GM18511 (cell line): ENCODE data around the gene ANTXRL.
A peak's percentile ranks its signal among the peaks of the same experiment; 100 is the strongest.
"Not testable (repeated sequence)": the region's sequence is repeated elsewhere in the genome, so short reads cannot be mapped to it uniquely, and the experiment has no call there.

Source experiments
- ATAC-seq: cut with Tn5 transposase; IDR thresholded peaks from one replicate; pipeline ENCODE4 v1.9.1; 2021; ENCODE audit warnings: mild to moderate bottlenecking, moderate library complexity; ENCODE audit not compliant: unreplicated experiment

Gene ANTXRL

DNA sequence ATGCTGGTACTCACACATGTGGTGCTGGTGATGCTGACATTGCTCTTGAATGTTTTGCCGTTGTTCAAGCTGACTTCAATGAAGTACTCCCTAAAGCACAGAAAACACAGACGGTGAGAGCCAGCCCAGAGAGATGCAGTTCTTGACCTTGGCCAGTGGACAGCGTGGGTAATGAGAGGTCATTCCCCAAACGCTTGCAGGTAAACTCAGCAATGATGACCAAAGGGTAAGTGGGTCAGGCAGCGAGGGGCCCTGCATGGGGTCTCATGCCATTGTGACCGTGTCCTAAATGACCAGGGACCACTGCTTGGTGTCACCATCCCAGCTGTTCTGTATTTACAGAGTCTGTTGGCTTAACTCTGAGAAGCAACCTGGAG is 32.8 kb upstream of the ANTXRL start:
- no peak for ATAC-seq

DNA sequence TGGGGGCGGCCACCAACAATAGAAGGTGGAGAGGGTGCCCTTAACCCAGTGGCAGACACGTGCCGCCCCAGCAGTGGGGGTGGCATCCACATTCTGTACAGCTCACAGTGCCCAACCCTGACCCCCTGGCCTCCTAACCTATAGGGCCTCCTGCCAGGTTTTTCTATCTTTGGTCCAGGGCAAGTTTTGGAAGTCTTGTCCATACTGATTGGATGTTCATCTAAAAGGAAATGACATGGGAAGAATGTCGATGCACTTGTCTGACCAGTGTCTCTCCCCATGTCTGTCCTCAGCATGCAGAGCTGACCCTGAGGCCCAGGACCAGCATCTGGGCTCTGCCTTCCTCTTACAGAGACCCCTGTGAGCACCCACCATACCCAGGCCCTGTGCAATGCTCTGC is 32.3 kb upstream of the ANTXRL start:
- ATAC-seq, result no peak

DNA sequence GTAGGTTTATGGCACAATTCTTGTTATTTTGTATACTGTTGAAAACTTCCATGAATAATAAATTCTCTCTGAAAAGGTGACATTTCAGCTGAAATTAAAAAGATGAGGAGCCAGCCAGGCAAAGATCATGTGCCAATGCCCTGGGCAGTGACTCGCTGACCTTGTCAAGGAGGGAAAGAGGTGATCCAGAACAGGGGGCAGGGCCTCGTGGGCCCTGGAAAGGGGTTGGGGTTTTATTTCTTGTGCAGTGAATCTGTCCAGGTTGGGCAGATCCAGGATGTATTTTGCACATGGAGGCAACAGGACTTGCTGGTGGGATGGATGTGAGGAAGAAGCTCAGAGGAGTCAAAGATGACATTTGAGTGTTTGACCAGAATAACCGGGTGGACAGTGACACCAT is 31.6 kb upstream of the ANTXRL start:
- ATAC-seq, result not testable (repeated sequence)

DNA sequence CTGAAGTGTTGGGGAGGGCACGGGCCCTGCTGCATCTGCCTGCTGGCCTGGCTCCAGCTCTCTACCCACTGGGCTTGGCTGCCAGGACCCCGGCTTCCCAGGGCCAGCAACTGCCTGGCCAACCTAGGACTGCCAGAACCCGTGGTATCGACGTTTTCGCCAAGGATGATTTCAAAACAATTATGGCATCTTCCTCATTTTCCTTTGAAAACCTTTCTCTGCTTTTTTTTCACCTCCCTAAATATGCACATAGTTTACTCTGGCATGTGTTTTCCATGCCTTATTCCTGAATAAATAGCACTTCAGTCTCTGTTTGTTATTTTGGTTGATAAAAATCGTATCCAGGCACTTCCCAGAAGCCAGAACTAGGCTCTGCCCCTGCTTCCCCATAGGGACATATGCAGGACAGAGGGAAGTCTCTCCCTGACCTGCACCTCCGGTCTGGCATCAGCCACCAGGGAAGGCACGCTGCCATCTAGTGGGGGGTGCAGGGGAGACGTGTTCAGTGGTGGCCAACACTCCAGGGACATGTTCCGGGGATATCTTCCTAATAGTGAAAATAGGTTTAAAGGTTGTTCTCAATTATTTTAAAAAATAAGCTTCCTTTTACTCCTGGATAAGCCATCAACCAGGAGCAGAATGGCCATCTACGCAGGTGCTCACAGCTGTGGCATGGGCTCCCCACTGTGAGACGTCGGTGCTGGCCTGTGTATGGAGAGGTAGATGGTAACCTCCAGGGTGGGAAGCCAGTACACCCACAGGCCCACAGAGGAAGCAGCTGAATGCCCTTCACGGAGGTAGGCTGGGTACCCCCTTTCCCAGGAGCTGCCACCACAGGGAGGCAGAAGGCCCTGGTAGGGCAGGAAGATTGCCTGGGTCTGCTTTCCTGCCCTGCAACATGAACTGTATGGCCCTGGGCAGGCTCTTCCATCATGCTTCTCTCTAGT is 30.7 kb upstream of the ANTXRL start:
- no peak for ATAC-seq

DNA sequence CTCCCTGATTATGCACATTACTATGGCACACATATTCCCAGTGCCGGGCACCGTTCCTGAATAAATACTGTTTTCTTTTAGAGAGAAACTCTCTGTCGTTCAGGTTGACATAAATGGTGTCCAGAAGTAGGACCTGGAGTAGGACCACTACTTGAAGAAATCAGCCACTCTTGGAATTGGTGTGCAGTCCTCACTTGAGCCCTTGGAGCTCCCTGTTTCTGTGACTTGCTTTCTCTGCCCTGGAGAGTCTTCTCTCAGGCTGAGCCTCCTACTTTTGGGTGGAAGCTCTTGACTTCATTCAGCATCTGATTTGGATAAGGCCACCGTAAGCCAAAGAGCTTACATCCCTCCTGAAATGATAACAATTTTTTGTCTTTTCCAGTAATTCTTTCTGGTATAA is 29.7 kb upstream of the ANTXRL start:
- ATAC-seq, result no peak

DNA sequence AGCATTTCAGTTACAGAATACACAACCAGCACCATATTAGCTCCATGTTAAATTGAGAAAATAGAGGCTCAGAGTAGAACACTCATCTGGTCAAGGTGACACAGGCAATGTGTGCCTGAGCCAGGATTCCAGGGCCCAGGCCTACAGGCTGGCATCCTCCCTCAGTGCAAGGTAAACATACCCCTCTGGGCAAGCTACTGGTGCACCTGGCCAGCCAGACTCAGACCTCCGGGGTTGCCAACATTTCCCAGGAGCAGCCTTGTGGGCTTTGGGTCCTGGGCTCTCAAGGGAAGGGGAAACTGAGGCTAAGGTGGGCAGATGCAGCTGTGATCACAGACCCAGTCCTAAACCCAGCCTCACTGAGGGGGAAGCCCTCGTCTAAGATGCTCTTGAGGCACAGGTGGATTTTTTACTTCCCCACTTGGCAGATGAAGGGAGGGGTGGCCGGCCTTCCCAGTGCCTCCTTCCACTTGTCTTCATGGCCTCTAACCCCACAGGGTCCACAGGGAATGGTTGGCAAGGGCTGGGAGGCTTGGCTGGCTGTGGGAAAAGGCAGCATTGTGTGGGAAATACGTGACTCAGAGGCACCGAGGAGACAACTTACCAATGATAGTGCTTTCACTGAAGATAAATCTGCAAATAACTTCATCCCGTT is 23.8 kb upstream of the ANTXRL start:
- not testable (repeated sequence) for ATAC-seq

DNA sequence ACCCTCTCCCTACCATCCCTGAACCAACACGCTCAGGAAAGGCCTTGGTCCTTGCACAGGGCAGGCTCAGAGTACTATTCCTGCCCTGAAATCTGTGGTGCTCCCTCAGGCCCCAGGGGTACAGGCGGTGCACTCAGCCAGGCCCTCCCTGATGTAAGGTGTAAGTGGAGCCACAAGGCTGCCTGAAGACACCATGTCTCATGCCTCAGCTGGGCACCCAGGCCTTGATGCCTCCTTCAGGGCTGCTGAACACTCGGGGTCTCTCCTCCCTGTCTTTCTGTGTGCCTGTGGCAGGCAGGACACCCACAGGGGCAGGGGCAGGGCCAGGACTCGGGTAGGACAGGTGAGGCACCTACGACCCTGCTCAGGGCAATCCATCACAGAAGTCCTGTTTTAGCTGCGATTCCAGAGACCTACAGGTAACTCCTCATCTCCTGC is 22.9 kb upstream of the ANTXRL start:
- no peak for ATAC-seq

DNA sequence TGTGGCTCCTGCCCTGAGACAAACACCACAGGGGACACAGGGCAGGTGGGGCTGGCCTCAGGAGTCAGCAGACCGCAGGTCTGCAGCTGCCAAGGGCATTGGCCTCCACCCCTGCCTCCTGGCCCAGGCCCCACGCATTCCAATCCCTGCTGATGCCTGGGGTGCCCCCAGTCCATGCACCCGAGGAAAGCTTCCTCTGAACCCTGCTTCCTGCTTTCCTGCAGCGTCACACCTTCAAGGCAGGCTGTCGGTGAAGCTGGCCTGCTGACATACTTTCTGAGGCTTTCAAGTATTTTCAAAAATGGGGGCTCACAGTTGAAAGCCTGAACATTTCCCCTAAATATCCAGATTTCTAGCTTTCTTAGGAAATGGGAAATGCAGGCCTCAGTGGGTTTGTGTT is 22.5 kb upstream of the ANTXRL start:
- ATAC-seq, result no peak

DNA sequence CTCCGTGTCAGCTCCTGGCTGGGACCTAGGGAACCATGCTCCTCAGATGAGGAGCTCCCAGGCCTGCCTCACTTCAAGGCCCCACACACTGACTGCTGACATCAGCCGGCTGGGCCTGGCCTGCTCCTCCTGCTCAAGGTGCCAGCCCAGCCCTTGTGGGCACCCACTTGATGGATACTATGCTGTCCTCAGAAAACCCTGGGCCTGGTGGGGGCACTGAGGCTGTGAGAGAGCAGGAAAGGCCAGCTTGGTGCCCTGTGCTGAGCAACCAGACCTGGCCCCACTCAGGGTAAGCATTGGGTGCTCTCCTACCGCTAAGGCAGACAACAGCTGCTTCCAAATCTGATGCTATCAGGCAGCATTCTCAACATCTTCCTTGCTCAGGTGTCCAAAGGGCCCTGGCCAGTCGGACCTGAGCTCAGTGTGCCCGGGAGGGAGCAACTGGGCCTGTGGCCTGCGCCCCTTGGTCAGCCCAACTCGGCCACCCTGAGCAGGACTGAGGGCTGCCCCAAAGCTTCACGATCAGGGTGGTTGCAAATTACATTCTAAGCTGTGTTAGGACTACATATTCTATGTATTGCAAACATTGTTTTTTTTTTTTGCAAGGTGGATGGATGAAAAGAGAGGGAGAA is 21.9 kb upstream of the ANTXRL start:
- no peak for ATAC-seq

DNA sequence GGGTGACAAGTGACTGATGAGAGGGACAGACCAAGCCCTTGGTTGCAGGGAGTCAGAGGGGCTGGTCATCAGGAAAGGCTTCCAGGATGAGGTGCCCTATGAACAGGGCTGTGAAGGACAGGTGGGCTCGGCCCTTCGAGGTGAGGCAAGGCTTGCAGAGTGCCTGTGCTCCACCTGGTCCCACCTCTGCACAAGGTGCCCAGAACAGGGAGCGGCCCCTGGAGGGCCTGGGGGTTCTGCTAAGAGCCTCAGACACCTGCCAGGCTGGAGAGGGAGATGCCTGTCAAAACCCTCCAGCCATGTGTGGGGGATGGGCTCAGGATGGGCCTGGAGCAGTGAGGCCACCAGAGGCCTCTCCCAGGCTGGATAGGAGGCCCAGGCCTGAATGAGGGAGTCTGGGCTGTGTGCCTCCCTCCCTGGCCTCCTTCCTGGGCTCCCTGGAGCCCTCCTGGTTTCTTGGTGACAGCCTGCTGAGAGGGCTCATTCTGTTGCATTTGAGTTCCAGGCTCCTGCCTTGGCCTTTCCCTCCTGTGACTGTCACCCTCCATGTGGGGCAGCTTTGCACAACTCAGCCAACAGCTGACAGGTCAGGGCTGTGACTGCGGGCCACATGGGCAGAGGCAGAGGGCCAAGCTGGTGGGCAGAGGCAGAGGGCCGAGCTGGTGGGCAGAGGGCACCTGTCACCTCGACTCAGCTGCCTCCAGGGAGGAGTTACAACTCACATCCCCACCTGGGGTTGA is 21.1 kb upstream of the ANTXRL start:
- not testable (repeated sequence) for ATAC-seq

DNA sequence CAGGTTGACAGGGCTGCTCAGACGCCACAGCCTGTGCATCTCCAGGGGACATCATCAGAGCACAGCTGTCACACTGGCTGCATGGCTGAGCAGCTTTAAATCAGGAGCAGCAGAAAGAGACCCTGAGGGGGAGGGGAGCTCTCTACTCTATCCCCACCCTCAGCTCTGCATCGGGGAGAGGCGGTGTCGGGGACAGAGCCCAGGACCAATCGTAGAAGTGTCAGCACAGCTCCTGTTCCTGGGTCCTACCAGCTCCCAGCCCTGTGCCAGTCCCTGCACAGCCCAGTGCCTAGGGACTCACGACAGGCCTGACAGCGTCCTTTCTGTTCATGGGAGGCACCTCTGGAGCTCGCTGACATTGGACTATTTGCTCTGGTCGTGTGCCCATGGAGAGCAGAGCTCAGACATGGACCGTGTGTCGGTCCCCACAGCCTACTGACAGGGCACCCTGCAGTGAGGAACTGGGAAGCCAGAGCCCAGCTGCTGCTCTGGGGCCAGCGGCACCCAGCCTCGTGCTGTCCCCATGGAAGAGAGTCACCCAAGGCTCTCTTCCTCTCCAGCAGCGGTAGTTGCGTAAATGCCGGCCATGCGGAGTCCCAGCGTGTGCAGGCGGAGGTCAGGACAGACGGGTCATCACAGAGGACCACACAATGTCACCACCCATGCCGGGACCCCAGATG is 20.4 kb upstream of the ANTXRL start:
- ATAC-seq, result no peak

DNA sequence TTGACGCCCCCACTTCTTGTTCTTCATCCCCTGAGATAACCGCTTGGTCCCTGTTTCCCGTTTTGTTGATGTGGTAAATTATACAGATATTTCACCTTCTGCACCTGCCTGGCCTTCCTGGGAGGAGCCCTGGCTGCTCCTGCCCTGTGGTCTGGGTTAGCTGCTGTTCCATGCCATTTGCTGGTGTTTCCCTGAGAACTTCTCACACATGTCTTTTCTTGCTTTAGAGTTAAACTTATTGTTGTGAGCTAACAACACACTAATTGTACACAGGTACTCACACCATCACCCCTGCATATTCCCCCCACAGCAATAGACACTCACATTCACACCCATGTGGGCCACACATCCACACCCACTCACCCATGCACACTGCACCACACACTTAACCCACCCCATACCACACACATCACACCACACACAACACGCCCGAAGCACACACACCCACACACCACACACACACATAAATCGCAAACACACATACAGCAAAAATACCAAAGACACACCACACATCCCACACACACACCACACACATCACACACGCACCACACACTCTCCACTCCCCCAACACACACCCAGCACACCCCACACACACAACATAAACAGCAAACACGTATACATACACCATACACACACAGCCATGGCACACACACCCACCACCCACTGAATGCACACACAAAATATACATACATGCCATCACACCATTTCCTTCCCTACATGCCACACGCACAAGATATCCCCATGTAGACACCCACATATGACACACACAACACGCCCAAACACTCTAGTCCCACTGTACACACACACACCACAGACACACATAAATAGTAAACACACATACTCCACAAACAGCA is 19.4 kb upstream of the ANTXRL start:
- no peak for ATAC-seq

DNA sequence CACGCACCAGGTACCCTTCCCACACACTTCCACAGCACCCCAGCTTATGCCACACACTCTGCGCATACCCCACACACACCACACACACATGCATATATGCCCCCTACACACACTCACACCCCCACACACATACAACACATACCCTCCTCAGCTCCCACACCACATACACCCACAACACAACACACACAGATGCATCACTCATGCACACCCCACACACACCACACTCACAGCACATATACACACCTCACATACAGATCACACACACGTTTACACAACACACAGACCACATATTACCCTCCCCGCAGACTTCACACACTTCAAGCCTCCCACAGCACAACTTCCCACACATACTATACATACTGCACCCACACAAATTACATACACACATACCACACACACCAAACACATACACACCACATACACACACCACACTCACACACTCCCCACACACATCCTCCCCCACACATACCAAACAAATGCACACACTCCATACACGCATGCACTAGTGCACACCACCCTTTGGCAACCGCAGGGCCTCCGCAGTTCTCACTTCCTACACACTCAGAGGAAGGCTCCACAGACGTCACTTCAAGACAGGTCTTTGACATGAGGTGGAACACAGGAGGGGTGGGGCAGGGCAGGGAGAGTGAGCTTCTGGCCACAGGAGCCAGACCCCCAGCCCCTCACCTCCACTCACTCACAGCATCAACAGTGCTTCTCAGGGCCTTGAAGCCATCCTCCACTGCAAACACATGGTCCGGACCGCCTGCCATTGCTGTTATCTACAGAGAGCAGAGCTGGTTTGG is 18.5 kb upstream of the ANTXRL start:
- ATAC-seq, result peak; percentile 65

DNA sequence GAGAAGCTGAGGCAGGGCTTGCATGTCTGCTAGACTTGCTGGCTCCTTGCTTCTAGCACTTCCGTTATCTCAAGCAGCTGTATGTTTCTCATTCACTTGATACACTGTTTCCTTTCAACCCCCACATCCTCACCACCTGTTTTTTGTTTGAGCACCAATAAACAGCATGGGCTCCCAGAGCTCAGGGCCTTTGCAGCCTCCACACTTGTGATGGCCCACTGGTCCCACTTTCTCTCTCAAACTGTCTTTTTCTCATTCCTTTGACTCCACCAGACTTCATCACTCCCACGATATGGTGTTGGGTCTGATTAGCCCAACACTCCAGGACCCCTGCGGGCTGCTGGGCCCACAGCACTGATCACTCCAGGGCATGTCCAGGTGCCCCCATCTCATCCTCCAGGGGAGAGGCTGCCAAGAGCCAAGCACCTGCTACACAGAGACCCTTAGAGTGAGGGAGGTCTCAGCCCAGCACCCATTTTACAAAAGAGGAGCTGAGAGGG is 17.2 kb upstream of the ANTXRL start:
- not testable (repeated sequence) for ATAC-seq

DNA sequence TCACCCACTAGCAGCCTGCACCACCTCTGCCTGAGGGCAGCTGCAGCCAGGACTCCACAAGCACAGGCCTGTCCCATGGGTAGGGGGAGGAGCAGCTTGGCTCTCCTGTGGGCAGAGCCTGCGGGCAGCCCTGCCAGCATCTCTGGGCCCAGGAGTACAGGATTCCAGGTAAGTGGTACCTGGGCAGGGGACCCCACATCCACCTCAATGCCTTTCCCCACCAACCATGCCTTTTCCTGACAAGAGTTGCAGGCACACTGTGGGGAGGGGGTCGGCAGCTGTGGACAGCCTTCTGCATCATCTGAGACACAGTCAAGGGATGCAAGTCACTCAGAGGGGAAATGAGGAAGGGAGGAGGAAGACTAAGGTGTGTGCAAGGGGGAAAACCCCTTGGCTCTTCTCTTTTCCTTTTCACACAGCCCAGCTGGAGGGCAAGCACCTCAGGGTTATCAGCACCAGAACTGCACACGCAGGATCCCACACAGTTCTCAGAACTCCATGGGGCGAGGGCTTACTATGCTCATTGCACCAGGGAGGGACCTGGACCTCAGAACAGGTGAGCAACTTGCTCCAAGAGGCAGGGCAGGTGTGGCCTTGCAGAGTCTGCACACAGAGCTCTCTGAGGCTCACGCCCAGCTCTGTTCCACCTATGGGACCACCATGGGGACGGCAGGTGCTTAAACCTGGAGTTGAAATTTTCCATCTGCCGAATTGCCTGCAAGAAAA is 16.5 kb upstream of the ANTXRL start:
- ATAC-seq, result no peak

DNA sequence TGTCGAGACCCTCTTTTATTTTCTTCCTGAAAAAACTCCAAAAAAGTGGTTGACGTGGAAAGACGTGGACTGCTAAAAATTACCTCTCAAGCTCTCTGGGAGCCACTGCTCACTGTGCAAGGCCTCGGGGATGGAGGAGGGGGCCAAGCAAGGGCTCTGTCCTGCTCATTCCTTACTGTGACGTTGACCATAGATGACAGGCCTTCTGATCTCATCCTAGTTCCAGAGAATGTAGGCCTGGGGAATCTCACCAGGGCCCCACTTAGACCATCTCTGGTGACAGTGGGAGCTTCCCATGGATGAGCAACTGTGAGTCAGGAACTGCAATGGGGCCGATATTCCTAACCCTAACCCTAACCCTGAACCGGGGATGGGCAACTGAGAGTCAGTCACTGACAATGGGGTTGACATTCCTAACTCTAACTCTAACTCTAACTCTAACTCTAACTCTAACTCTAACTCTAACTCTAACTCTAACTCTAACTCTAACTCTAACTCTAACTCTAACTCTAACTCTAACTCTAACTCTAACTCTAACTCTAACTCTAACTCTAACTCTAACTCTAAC is 15.8 kb upstream of the ANTXRL start:
- ATAC-seq, result not testable (repeated sequence)

DNA sequence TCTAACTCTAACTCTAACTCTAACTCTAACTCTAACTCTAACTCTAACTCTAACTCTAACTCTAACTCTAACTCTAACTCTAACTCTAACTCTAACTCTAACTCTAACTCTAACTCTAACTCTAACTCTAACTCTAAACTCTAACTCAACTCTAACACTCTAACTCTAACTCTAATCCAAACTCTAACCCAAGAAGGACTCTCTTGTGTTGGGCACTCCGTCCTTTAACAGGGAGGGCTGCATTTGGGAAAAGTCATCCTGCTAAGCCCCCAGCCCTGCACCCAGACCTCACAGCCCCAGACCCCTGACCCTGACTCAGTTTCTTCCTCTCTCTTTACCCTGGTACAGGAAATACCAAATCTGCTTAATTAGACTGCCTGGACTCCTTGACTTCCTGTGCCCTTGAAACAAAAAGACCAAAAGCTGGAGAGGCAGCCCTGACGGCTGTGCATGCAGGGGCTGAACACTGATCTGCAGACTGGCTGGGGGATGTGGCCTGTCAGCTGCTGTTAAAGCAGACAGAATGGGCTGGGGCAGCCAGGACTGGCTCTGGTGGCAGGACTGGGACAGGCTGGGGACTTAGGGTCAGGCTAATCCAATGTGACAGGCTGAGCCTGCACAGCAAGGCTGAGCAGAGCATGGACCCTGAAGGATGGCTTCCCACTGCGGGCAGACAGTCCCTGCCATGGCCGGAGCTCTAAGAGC is 14.8 kb upstream of the ANTXRL start:
- not testable (repeated sequence) for ATAC-seq
